Neuronal stem cell (in vitro differentiated cells): ENCODE measurements around the gene CPLX4.

Source experiments
- DNase-seq: peaks from one replicate; pipeline ENCODE4 v3.0.0-alpha.2; 2013; ENCODE audit warnings: low spot score
- H2AFZ ChIP-seq: one replicate; pipeline ENCODE4 v1.6.1; 2013; ENCODE audit warnings: mild to moderate bottlenecking, low read length, inconsistent platforms
- H2AK5ac ChIP-seq: 2 replicates; pipeline ENCODE4 v1.6.1; 2013; ENCODE audit warnings: low read depth, mild to moderate bottlenecking, inconsistent platforms, low read length, moderate library complexity, mixed read lengths
- H2BK120ac ChIP-seq: 2 replicates; pipeline ENCODE4 v1.6.1; 2013; ENCODE audit warnings: low read depth, mild to moderate bottlenecking, inconsistent platforms, low read length, moderate library complexity, mixed read lengths
- H2BK12ac ChIP-seq: one replicate; pipeline ENCODE4 v1.6.1; 2013; ENCODE audit warnings: low read length, inconsistent platforms
- H2BK15ac ChIP-seq: 2 replicates; pipeline ENCODE4 v1.6.1; 2013; ENCODE audit warnings: mild to moderate bottlenecking, low read length, inconsistent platforms, mixed read lengths
- H2BK5ac ChIP-seq: one replicate; pipeline ENCODE4 v1.6.1; 2013; ENCODE audit warnings: inconsistent platforms, mild to moderate bottlenecking, low read length, moderate library complexity
- H3K14ac ChIP-seq: one replicate; pipeline ENCODE4 v1.6.1; 2013; ENCODE audit warnings: low read length, inconsistent platforms
- H3K18ac ChIP-seq: 2 replicates; pipeline ENCODE4 v1.6.1; 2013; ENCODE audit warnings: low read length, inconsistent platforms
- H3K23ac ChIP-seq: 2 replicates; pipeline ENCODE4 v1.6.1; 2013; ENCODE audit warnings: low read depth, mild to moderate bottlenecking, mixed read lengths, low read length, inconsistent platforms; ENCODE audit not compliant: poor library complexity
- H3K27ac ChIP-seq: replicated peaks from 3 replicates; pipeline ENCODE4 v1.5.1; 2013; ENCODE audit warnings: low read length, inconsistent platforms
- H3K27me3 ChIP-seq, 3 experiments: 2 replicates each; pipeline ENCODE4 v1.6.1; 2013; ENCODE audit warnings: low read length in 3 of 3, mild to moderate bottlenecking in 2 of 3, inconsistent platforms in 1 of 3, low read depth in 1 of 3, mixed read lengths in 1 of 3, moderate library complexity in 1 of 3; ENCODE audit not compliant: control insufficient read depth in 3 of 3, insufficient read depth in 3 of 3
- H3K36me3 ChIP-seq, 2 donors: replicated peaks in 1 of 2; 2 replicates each; pipeline ENCODE4 v1.6.1; 2013; ENCODE audit warnings: low read length in 2 of 2; ENCODE audit not compliant: control insufficient read depth in 2 of 2, insufficient read depth in 2 of 2
- H3K4ac ChIP-seq: 2 replicates; pipeline ENCODE4 v1.6.1; 2013; ENCODE audit warnings: inconsistent platforms, mild to moderate bottlenecking, low read length, moderate library complexity
- H3K4me1 ChIP-seq, 2 donors: 1 replicate in 1 of 2; 2 replicates in 1 of 2; pipeline ENCODE4 v1.6.1; 2013; ENCODE audit warnings: low read length in 2 of 2, low read depth in 1 of 2; ENCODE audit not compliant: control insufficient read depth in 2 of 2, insufficient read depth in 1 of 2
- H3K4me2 ChIP-seq: one replicate; pipeline ENCODE4 v1.6.1; 2013; ENCODE audit warnings: mild to moderate bottlenecking, low read length, inconsistent platforms; ENCODE audit not compliant: insufficient read depth, poor library complexity, severe bottlenecking
- H3K4me3 ChIP-seq, 2 donors: 2 replicates each; pipeline ENCODE4 v1.5.1; 2013; ENCODE audit warnings: low read length in 2 of 2, mild to moderate bottlenecking in 2 of 2, inconsistent platforms in 1 of 2, moderate library complexity in 1 of 2
- H3K79me1 ChIP-seq: one replicate; pipeline ENCODE4 v1.6.1; 2013; ENCODE audit warnings: low read depth, mild to moderate bottlenecking, inconsistent platforms, low read length, moderate library complexity
- H3K9ac ChIP-seq: one replicate; pipeline ENCODE4 v1.6.1; 2013; ENCODE audit warnings: mild to moderate bottlenecking, low read depth, low read length, inconsistent platforms; ENCODE audit not compliant: poor library complexity
- H3K9me3 ChIP-seq, 2 donors: replicated peaks in 1 of 2; 2 replicates each; pipeline versions ENCODE3 to v1.6.1; 2013; ENCODE audit warnings: low read length in 2 of 2, mild to moderate bottlenecking in 2 of 2, inconsistent platforms in 1 of 2, low read depth in 1 of 2, mixed read lengths in 1 of 2, moderate library complexity in 1 of 2; ENCODE audit not compliant: control insufficient read depth in 2 of 2, insufficient read depth in 1 of 2
- H4K8ac ChIP-seq: one replicate; pipeline ENCODE4 v1.6.1; 2013; ENCODE audit warnings: low read depth, mild to moderate bottlenecking, inconsistent platforms, low read length, moderate library complexity
- H4K91ac ChIP-seq: one replicate; pipeline ENCODE4 v1.6.1; 2013; ENCODE audit warnings: low read length, low read depth, mild to moderate bottlenecking, inconsistent platforms; ENCODE audit not compliant: poor library complexity
- WGBS, 2 donors: extraction: QIAGEN DNeasy Blood & Tissue Kit; methylation state at CpG; one replicate each; pipeline ENCODE4 v1.1.7; 2013; ENCODE audit warnings: missing lambda C conversion rate in 2 of 2, mixed read lengths in 1 of 2; ENCODE audit not compliant: insufficient read length in 2 of 2, insufficient replicate concordance in 1 of 2; ENCODE audit errors: extremely low coverage in 2 of 2; 5-methylcytosine and 5-hydroxymethylcytosine counted together

The CPLX4 gene

DNA sequence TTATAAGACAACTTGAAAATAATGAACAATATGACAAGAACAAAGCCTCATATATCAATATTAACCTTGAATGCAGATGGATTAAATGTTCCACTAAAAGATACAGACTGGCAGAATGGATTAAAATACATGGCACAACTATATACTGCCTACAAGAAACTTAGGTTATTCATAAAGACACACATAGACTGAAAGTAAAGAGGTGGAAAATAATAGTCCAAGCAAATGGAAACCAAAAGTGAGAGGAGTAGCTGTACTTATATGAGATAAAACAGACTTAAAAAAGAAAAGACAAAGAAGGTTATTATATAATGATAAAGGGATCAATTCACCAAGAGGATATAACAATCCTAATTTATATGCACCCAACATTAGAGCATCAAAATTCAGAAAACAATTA lies 22.4 kb upstream of the CPLX4 start:
- H3K27me3 ChIP-seq = no peaks in the 10 kb centered on the region

DNA sequence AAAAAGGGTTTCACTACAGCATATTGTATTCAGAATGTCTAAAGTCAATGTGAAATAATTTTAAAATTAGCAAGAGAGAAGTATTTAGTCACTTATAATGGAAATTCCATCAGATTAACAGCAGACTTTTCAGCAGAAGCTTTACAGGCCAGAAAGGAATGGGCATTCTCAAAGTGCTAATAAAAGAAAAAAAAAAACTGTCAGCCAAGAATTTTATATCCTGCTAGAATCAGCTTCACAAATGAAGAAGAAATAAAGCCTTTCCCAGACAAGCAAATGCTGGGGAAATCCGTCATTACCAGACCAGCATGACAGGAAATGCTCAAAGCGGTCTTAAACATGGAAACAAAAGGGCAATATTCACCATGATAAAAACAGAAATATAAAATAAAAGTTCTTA lies 21.9 kb upstream of the CPLX4 start:
- H2AFZ ChIP-seq = no peak overlapping the region
- peaks cover 25 to 100% of the 10 kb centered on the region in 2 donors for H3K36me3 ChIP-seq
- H3K4ac ChIP-seq = no peak overlapping the region
- H2BK120ac ChIP-seq = no peak overlapping the region
- no CpG with 5 or more reads among the region's 2 CpGs for WGBS, 2 donors
- no peak overlapping the region for H3K23ac ChIP-seq
- H4K91ac ChIP-seq = no peak overlapping the region
- no peak overlapping the region for H3K4me3 ChIP-seq
- no peaks in the 10 kb centered on the region for H3K4me1 ChIP-seq
- H2AK5ac ChIP-seq = no peak overlapping the region
- no peak overlapping the region for H3K18ac ChIP-seq
- no peak overlapping the region for H3K4me2 ChIP-seq
- H3K9me3 ChIP-seq = peaks cover 2 to 44% of the 10 kb centered on the region in 2 donors
- no peak overlapping the region for H4K8ac ChIP-seq
- H2BK15ac ChIP-seq = no peak overlapping the region
- no peak overlapping the region for H2BK5ac ChIP-seq
- no peak overlapping the region for H2BK12ac ChIP-seq
- no peak overlapping the region for H3K27ac ChIP-seq
- peaks cover 2% of the 10 kb centered on the region for H3K79me1 ChIP-seq
- no peak for DNase-seq
- no peaks in the 10 kb centered on the region for H3K27me3 ChIP-seq
- H3K9ac ChIP-seq = no peak overlapping the region
- no peak overlapping the region for H3K14ac ChIP-seq

More for the DNA sequence above, 22.4 kb upstream of the CPLX4 start:
- no peak overlapping the region for H3K14ac ChIP-seq
- H4K91ac ChIP-seq = no peak overlapping the region
- H3K36me3 ChIP-seq = peaks cover 29 to 100% of the 10 kb centered on the region in 2 donors
- H3K23ac ChIP-seq = no peak overlapping the region
- no peak overlapping the region for H2AFZ ChIP-seq
- H3K9ac ChIP-seq = no peak overlapping the region
- no peak overlapping the region for H3K18ac ChIP-seq
- H3K4me3 ChIP-seq = no peak overlapping the region
- peaks cover 2% of the 10 kb centered on the region for H3K79me1 ChIP-seq
- H3K4ac ChIP-seq = no peak overlapping the region
- no peak overlapping the region for H3K27ac ChIP-seq
- DNase-seq = no peak
- H2AK5ac ChIP-seq = no peak overlapping the region
- H2BK120ac ChIP-seq = no peak overlapping the region
- no peak overlapping the region for H3K4me2 ChIP-seq
- no peak overlapping the region for H2BK12ac ChIP-seq
- H4K8ac ChIP-seq = no peak overlapping the region
- no peak overlapping the region for H2BK5ac ChIP-seq
- H3K9me3 ChIP-seq = peaks cover 5 to 49% of the 10 kb centered on the region in 2 donors
- no peaks in the 10 kb centered on the region for H3K4me1 ChIP-seq
- H2BK15ac ChIP-seq = no peak overlapping the region

GRCh38 chr18:59332986-59333385 lies 14.5 kb upstream of the CPLX4 start:
- Histone ChIP-seq H3K4me2 (no peak overlapping the region), H3K4me3 (no peak overlapping the region), H2BK15ac (no peak overlapping the region), H2AK5ac (no peak overlapping the region), H2BK120ac (no peak overlapping the region), H4K8ac (no peak overlapping the region), H3K4ac (no peak overlapping the region), H3K14ac (no peak overlapping the region), H3K18ac (no peak overlapping the region), H3K27ac (no peak overlapping the region), H2BK12ac (no peak overlapping the region), H3K9me3 (peaks cover 0 to 2% of the 10 kb centered on the region in 2 donors), H2AFZ (no peak overlapping the region), H2BK5ac (no peak overlapping the region), H3K36me3 (peaks cover 13 to 98% of the 10 kb centered on the region in 2 donors), H3K9ac (no peak overlapping the region), H3K79me1 (no peaks in the 10 kb centered on the region), H4K91ac (no peak overlapping the region), H3K27me3 (no peaks in the 10 kb centered on the region), H3K23ac (no peak overlapping the region), H3K4me1 (peaks cover 2 to 4% of the 10 kb centered on the region in 2 donors)
- no peak for DNase-seq
- no CpG with 5 or more reads among the region's 3 CpGs for WGBS, 2 donors

DNA sequence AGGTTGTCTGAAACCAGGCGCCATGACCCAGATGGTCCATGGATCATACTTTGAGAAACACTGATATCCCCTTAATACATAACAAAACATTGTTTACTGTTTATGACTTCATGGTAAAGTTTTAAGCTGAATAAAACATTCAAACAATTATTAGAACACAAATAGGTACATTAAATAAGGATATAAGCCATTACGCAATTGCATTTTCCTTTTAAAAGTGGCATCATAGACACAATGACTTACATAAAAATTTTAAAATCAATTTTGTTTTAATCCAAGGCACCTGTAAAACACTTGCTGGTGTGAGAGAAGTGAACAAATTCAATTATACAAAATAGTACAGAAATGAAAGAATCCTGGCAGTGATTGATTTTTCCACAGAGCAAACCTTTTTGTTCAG lies 10.2 kb upstream of the CPLX4 start:
- Histone ChIP-seq H3K4me1 (peaks cover 0 to 2% of the 10 kb centered on the region in 2 donors), H3K23ac (no peak overlapping the region), H3K18ac (no peak overlapping the region), H3K27me3 (no peaks in the 10 kb centered on the region), H3K9ac (no peak overlapping the region), H2BK5ac (no peak overlapping the region), H3K4me2 (no peak overlapping the region), H4K91ac (no peak overlapping the region), H2BK15ac (no peak overlapping the region), H4K8ac (no peak overlapping the region), H3K27ac (no peak overlapping the region), H2AK5ac (no peak overlapping the region), H3K4me3 (no peak overlapping the region), H3K9me3 (no peaks in the 10 kb centered on the region), H3K14ac (no peak overlapping the region), H3K79me1 (no peaks in the 10 kb centered on the region), H2BK12ac (no peak overlapping the region), H2BK120ac (no peak overlapping the region), H2AFZ (no peak overlapping the region), H3K4ac (no peak overlapping the region), H3K36me3 (peaks cover 13 to 77% of the 10 kb centered on the region in 2 donors)
- WGBS, 2 donors = no CpG with 5 or more reads among the region's 2 CpGs
- DNase-seq = no peak
